GM12878 (cell line): Measurements from ENCODE around the gene TNK1. TPM values are rescaled to one million over a fixed set of nuclear protein-coding genes. Genes with fewer than 3 reads are reported as not detected.

Source experiments
- ATAC-seq: fragments of 200-7000 bp; cut with Tn5 transposase; 3 replicates; pipeline ENCODE4 v1.9.1; 2020; ENCODE audit warnings: mild to moderate bottlenecking, moderate library complexity
- BruUV-seq: library from RNA; stranded (reverse); fragments of 400-500 nt; replicated peaks from 2 replicates; lab custom pipeline; 2021; lab: Mats Ljungman, UMichigan
- CTCF ChIA-PET: fragments of 300-600 bp; sonication (Branson Sonifier 250); formaldehyde crosslinking; extraction: SDS; loops from one replicate; lab custom pipeline; 2021; ENCODE audit warnings: inconsistent platforms; lab: Yijun Ruan, JAX
- POLR2A ChIA-PET: fragments of 350-600 bp; formaldehyde crosslinking; extraction: SDS; loops from one replicate; lab custom pipeline; 2021; ENCODE audit warnings: inconsistent platforms; lab: Charles Lee
- RAD21 ChIA-PET: fragments of 300-600 bp; sonication (Branson Sonifier 250); formaldehyde crosslinking; loops from one replicate; lab custom pipeline; 2023; ENCODE audit warnings: antibody characterized with exemption; ENCODE audit not compliant: unreplicated experiment; lab: Charles Lee
- SMC1A ChIA-PET: fragments of 300-600 bp; sonication (Branson Sonifier 250); formaldehyde crosslinking; loops from one replicate; lab custom pipeline; 2023; ENCODE audit not compliant: unreplicated experiment, uncharacterized antibody; lab: Charles Lee
- DNase-seq: peaks from one replicate; pipeline ENCODE4 v3.0.0-alpha.2; 2011; ENCODE audit warnings: low read depth, low spot score
- FAIRE-seq: peaks from 3 replicates; lab custom pipeline; 2011; peaks lifted over from hg19 to GRCh38; lab: Jason Lieb, UNC
- H2AFZ ChIP-seq: 2 replicates; pipeline ENCODE4 v1.6.0; 2011; ENCODE audit warnings: low read depth, low read length, control low read depth; ENCODE audit not compliant: control insufficient read depth
- H3K27ac ChIP-seq: 2 replicates; pipeline ENCODE4 v1.5.1; 2011; ENCODE audit warnings: control low read depth; ENCODE audit not compliant: control insufficient read depth, insufficient read depth
- H3K27me3 ChIP-seq, 2 experiments: replicated peaks in 1 of 2; 2 replicates each; pipeline versions ENCODE4 v1.6.0 to v1.6.1; 2011; ENCODE audit warnings: low read length in 1 of 2; ENCODE audit not compliant: control insufficient read depth in 2 of 2, insufficient read depth in 2 of 2
- H3K36me3 ChIP-seq, 2 experiments: 2 replicates each; pipeline ENCODE4 v1.5.1; 2011; ENCODE audit warnings: low read length in 1 of 2; ENCODE audit not compliant: control insufficient read depth in 2 of 2, insufficient read depth in 2 of 2
- H3K4me1 ChIP-seq: 2 replicates; pipeline ENCODE4 v1.6.1; 2011; ENCODE audit warnings: mild to moderate bottlenecking, low read length, moderate library complexity, mixed read lengths; ENCODE audit not compliant: control insufficient read depth, insufficient read depth
- H3K4me2 ChIP-seq: 2 replicates; pipeline ENCODE4 v1.6.0; 2011; ENCODE audit warnings: control low read depth; ENCODE audit not compliant: control insufficient read depth, insufficient read depth
- H3K4me3 ChIP-seq: fragments of 200-600 bp; sonication (generic); 2 replicates; pipeline ENCODE4 v1.5.1; 2016
- H3K79me2 ChIP-seq: 2 replicates; pipeline ENCODE4 v1.6.0; 2011; ENCODE audit warnings: low read length; ENCODE audit not compliant: control insufficient read depth, insufficient read depth
- H3K9ac ChIP-seq: 2 replicates; pipeline ENCODE4 v1.8.0; 2011; ENCODE audit warnings: low read length, control low read depth, mixed read lengths; ENCODE audit not compliant: control insufficient read depth, insufficient read depth
- H3K9me3 ChIP-seq: replicated peaks from 3 replicates; pipeline ENCODE4 v1.5.1; 2011; ENCODE audit warnings: mild to moderate bottlenecking, low read length; ENCODE audit not compliant: control insufficient read depth, insufficient read depth
- H4K20me1 ChIP-seq: 2 replicates; pipeline ENCODE4 v1.6.0; 2011; ENCODE audit not compliant: control insufficient read depth, insufficient read depth
- BMI1 ChIP-seq: fragments of 450-650 bp; IDR thresholded peaks from 2 replicates; pipeline ENCODE4 v1.6.1; 2016; ENCODE audit warnings: mild to moderate bottlenecking, moderate library complexity, borderline replicate concordance
- CTCF ChIP-seq, 3 experiments: IDR thresholded peaks in 2 of 3; conservative IDR thresholded peaks in 1 of 3; 2 replicates each; pipeline ENCODE4 v1.5.1; 2011; ENCODE audit warnings: low read depth in 3 of 3, low read length in 3 of 3, mild to moderate bottlenecking in 3 of 3, control low read depth in 2 of 3, moderate library complexity in 2 of 3, inconsistent platforms in 1 of 3, mixed read lengths in 1 of 3; ENCODE audit not compliant: control insufficient read depth in 2 of 3, insufficient read depth in 1 of 3; ENCODE audit errors: extremely low read depth in 1 of 3
- FOS ChIP-seq: IDR thresholded peaks from 3 replicates; pipeline ENCODE4 v1.6.1; 2011; ENCODE audit warnings: borderline replicate concordance; ENCODE audit not compliant: insufficient read length; ENCODE audit errors: extremely low read depth
- IKZF1 ChIP-seq: fragments of 450-650 bp; conservative IDR thresholded peaks from 2 replicates; pipeline ENCODE4 v1.6.1; 2017; ENCODE audit warnings: antibody characterized with exemption, mild to moderate bottlenecking
- KAT2A ChIP-seq: conservative IDR thresholded peaks from 2 replicates; pipeline ENCODE4 v1.6.1; 2011; ENCODE audit warnings: low read depth, low read length; ENCODE audit not compliant: control insufficient read depth
- LARP7 ChIP-seq: fragments of 450-650 bp; IDR thresholded peaks from 2 replicates; pipeline ENCODE4 v1.6.1; 2017; ENCODE audit warnings: mild to moderate bottlenecking
- NFYB ChIP-seq: IDR thresholded peaks from 2 replicates; pipeline ENCODE4 v1.6.1; 2011; ENCODE audit warnings: low read depth, mild to moderate bottlenecking, low read length, improper control_type of control experiment, moderate library complexity; ENCODE audit not compliant: insufficient read depth
- RFX5 ChIP-seq: IDR thresholded peaks from 2 replicates; pipeline ENCODE4 v1.6.1; 2011; ENCODE audit warnings: low read depth, low read length, improper control_type of control experiment
- RUNX3 ChIP-seq: IDR thresholded peaks from 2 replicates; pipeline ENCODE4 v1.6.1; 2012; ENCODE audit warnings: low read length, inconsistent platforms
- SKIL ChIP-seq: fragments of 450-650 bp; IDR thresholded peaks from 2 replicates; pipeline ENCODE4 v1.6.1; 2017; ENCODE audit warnings: mild to moderate bottlenecking, low read depth, inconsistent platforms; ENCODE audit not compliant: poor library complexity, severe bottlenecking
- SMAD1 ChIP-seq: fragments of 450-650 bp; IDR thresholded peaks from 2 replicates; pipeline ENCODE4 v1.6.1; 2018; ENCODE audit warnings: mild to moderate bottlenecking, low read depth; ENCODE audit not compliant: partially characterized antibody
- ZBED1 ChIP-seq: IDR thresholded peaks from 2 replicates; pipeline ENCODE4 v1.6.1; 2016; ENCODE audit warnings: borderline replicate concordance
- ZNF274 ChIP-seq: IDR thresholded peaks from one replicate; pipeline ENCODE4 v1.8.0; 2011; ENCODE audit not compliant: insufficient read length, insufficient read depth
- WGBS: methylation state at CpG from one replicate; pipeline ENCODE4 v1.1.6; 2016; ENCODE audit warnings: low lambda C conversion rate; ENCODE audit not compliant: insufficient replicate concordance, insufficient coverage; ENCODE audit errors: missing lambda C conversion rate; 5-methylcytosine and 5-hydroxymethylcytosine counted together
- in situ Hi-C: fragments of 300-500 bp; cut with MboI; formaldehyde crosslinking; loops from 9 replicates; pipeline ENCODE4 v1.14.3; 2018; ENCODE audit warnings: mixed read lengths
- intact Hi-C: fragments of 100-400 bp; cut with micrococcal nuclease; formaldehyde crosslinking; loops from one replicate; pipeline ENCODE4 v1.14.2; 2022; ENCODE audit not compliant: unreplicated experiment
- polyA plus RNA-seq, 11 experiments: library from polyadenylated mRNA; depleted of rRNA in 4 of 11; unstranded in 6 of 11; stranded (reverse) in 5 of 11; fragments of >200 nt; fragmentation: Nextera tagmentation in 4 of 11; fragmentation: Illumina TruSeq in 1 of 11; extraction: Ambion mirVana in 4 of 11; extraction: Trizol in 1 of 11; gene quantifications; 1 replicate in 1 of 11; 2 replicates in 10 of 11; pipeline versions ENCODE4 v1.2.1 to v1.2.3, GENCODE V29; 2011 to 2016; ENCODE audit warnings: inconsistent platforms in 2 of 11, missing spikeins in 2 of 11, low read depth in 1 of 11
- total RNA-seq, 4 experiments: library from RNA; depleted of rRNA in 3 of 4; stranded (reverse); fragments of >200 nt in 3 of 4; fragmentation: Illumina TruSeq in 1 of 4; extraction: Trizol in 1 of 4; gene quantifications; 2 replicates each; pipeline versions ENCODE4 v1.2.1 to v1.2.3, GENCODE V29; 2013 to 2021
- TF ChIP-seq, protein P1 (sequence below): IDR thresholded peaks from 2 replicates; pipeline ENCODE4 v1.6.1; 2012; ENCODE audit warnings: low read depth, low read length, improper control_type of control experiment
- TF ChIP-seq, protein P2 (sequence below): fragments of 450-650 bp; formaldehyde crosslinking; IDR thresholded peaks from 2 replicates; pipeline ENCODE4 v1.4.0; 2020; ENCODE audit warnings: mild to moderate bottlenecking, moderate library complexity

TNK1 gene
- total and polyA plus RNA-seq, 10 of the 15 experiments (the other 5 are each of a cell fraction or from before 2014, with no cell fraction given) = 0.06 to 2.5 (median 0.70) TPM

DNA sequence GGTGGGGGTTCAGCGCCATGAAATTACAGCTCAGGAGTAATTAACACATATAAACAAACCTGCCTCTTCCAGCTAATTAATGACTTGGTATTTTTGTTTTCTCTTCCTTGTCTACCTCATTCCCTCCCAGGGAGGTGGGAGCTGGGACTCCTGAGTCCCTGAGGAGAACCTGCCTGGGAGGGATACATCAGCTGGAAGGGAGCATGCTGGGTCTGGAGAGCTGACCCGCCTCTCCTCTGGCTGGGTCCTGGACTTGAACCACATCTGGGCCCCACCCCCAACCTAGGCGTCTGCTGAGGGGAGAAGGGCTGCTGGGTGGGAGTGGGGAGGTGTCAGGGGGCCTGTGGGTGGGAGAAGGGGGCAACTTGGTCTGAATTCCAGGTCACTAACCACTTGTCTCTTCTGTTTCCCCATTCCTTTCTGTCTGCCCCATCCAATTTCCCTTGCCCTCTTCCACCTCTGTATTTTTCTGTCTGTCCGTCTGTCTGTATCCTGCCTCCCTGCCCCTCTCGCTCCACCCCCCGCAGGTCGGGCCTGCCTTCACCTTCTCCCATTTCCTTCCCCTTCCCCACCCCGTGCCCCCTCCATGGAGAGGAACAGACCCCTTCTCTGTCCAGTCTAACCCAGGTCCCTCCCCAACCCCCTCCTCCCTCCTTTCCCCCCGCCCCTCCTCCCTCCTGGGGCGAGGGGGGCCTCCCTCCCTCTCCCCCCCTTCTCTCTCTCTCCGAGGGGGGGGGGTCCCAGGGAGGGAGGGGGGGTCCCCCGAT is 26.8 kb downstream of the TNK1 start, which contains the start of gene NLGN2:
NLGN2 (plus strand) TSS at position 361 of the 767 bp plus-strand sequence. CDS start 411 bp downstream, outside the sequence.
- ChIA-PET POLR2A (interaction anchor here (1.4 kb wide), 1 partner anchor 11 kb away, joined by 3 read pairs; no protein-coding TSS in a partner anchor), SMC1A (no interaction called here), CTCF (no interaction called here), RAD21 (no interaction called here)
- WGBS = 55% methylated on average over 4 of the region's 12 CpGs
- Histone ChIP-seq H3K4me2 (no peak within 1 kb of the TSS), H2AFZ (no peak within 1 kb of the TSS), H3K4me1 (peaks cover 3% of the 10 kb centered on the region; the same call in 1 of the 2 replicates), H3K36me3 (no peaks in the 10 kb centered on the region), H3K27ac (no peak within 1 kb of the TSS), H3K27me3 (peaks cover 0 to 6% of the 10 kb centered on the region in 2 experiments; a peak in 2 of 4 replicates), H4K20me1 (no peaks in the 10 kb centered on the region), H3K79me2 (peaks cover 2% of the 10 kb centered on the region), H3K9me3 (no peaks in the 10 kb centered on the region), H3K4me3 (no peak within 1 kb of the TSS), H3K9ac (no peak within 1 kb of the TSS)
- BruUV-seq = no TSS peak
- in situ Hi-C loops (no loop called here), intact Hi-C loops (no loop called here)
- DNase-seq (no peak), ATAC-seq (no peak), FAIRE-seq (no peak)
- TF ChIP-seq SKIL = no peak
- TF ChIP-seq NFYB = no peak
- TF ChIP-seq RFX5 = no peak
- TF ChIP-seq ZNF274 = no peak
- no peak for TF ChIP-seq SMAD1
- TF ChIP-seq ZBED1 = no peak
- TF ChIP-seq, protein P1, sequence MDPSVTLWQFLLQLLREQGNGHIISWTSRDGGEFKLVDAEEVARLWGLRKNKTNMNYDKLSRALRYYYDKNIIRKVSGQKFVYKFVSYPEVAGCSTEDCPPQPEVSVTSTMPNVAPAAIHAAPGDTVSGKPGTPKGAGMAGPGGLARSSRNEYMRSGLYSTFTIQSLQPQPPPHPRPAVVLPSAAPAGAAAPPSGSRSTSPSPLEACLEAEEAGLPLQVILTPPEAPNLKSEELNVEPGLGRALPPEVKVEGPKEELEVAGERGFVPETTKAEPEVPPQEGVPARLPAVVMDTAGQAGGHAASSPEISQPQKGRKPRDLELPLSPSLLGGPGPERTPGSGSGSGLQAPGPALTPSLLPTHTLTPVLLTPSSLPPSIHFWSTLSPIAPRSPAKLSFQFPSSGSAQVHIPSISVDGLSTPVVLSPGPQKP = no peak
- TF ChIP-seq, protein P2, sequence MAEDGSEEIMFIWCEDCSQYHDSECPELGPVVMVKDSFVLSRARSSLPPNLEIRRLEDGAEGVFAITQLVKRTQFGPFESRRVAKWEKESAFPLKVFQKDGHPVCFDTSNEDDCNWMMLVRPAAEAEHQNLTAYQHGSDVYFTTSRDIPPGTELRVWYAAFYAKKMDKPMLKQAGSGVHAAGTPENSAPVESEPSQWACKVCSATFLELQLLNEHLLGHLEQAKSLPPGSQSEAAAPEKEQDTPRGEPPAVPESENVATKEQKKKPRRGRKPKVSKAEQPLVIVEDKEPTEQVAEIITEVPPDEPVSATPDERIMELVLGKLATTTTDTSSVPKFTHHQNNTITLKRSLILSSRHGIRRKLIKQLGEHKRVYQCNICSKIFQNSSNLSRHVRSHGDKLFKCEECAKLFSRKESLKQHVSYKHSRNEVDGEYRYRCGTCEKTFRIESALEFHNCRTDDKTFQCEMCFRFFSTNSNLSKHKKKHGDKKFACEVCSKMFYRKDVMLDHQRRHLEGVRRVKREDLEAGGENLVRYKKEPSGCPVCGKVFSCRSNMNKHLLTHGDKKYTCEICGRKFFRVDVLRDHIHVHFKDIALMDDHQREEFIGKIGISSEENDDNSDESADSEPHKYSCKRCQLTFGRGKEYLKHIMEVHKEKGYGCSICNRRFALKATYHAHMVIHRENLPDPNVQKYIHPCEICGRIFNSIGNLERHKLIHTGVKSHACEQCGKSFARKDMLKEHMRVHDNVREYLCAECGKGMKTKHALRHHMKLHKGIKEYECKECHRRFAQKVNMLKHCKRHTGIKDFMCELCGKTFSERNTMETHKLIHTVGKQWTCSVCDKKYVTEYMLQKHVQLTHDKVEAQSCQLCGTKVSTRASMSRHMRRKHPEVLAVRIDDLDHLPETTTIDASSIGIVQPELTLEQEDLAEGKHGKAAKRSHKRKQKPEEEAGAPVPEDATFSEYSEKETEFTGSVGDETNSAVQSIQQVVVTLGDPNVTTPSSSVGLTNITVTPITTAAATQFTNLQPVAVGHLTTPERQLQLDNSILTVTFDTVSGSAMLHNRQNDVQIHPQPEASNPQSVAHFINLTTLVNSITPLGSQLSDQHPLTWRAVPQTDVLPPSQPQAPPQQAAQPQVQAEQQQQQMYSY (CRISPR knock-in tag) = no peak
- TF ChIP-seq KAT2A = no peak
- no peak for TF ChIP-seq RUNX3
- no peak for TF ChIP-seq LARP7
- no peak for TF ChIP-seq BMI1
- no peak for TF ChIP-seq FOS
- TF ChIP-seq CTCF (IDR thresholded peaks at IDR 0.05 in 2 of 3, conservative IDR thresholded peaks at IDR 0.05 in 1 of 3; ENCODE audit: control insufficient read depth in 2 of 3, extremely low read depth in 1 of 3, insufficient read depth in 1 of 3, low read depth in 3 of 3, low read length in 3 of 3) = no peak
- no peak for TF ChIP-seq IKZF1
